Nephron progenitor cell (in vitro differentiated cells): Measurements from ENCODE around the gene PPP1R13L.
"Not testable (repeated sequence)": the region's sequence is repeated elsewhere in the genome, so short reads cannot be mapped to it uniquely, and the experiment has no call there.

ENCODE experiments used
- DNase-seq: peaks from one replicate; pipeline ENCODE4 v3.0.0; 2021
- H3K27ac Mint-ChIP-seq: 2 replicates; pipeline ENCODE4 v1.8.0; 2021; ENCODE audit warnings: mild to moderate bottlenecking, moderate library complexity, mixed read lengths
- H3K27me3 Mint-ChIP-seq: 2 replicates; pipeline ENCODE4 v1.8.0; 2021; ENCODE audit warnings: mild to moderate bottlenecking, low read depth, mixed read lengths; ENCODE audit not compliant: poor library complexity
- H3K36me3 Mint-ChIP-seq: 2 replicates; pipeline ENCODE4 v1.8.0; 2021; ENCODE audit warnings: low read depth, mixed read lengths
- H3K4me1 Mint-ChIP-seq: 2 replicates; pipeline ENCODE4 v1.8.0; 2021; ENCODE audit warnings: mixed read lengths
- H3K4me3 Mint-ChIP-seq: 2 replicates; pipeline ENCODE4 v1.8.0; 2021; ENCODE audit warnings: mild to moderate bottlenecking, moderate library complexity, mixed read lengths
- H3K9me3 Mint-ChIP-seq: 2 replicates; pipeline ENCODE4 v1.8.0; 2021; ENCODE audit warnings: mild to moderate bottlenecking, moderate library complexity, mixed read lengths
- CTCF ChIP-seq: fragments of 200-600 bp; sonication (generic); IDR thresholded peaks from 2 replicates; pipeline ENCODE4 v1.5.0; 2021; ENCODE audit warnings: antibody characterized with exemption

Gene PPP1R13L

GRCh38 chr19:45439569-45440258 lies 34.8 kb upstream of the PPP1R13L start:
- Mint-ChIP-seq H3K9me3 (no peaks in the 10 kb centered on the region), H3K27me3 (peaks cover 11% of the 10 kb centered on the region), H3K4me3 (peak overlapping the region; percentile 83), H3K4me1 (peaks cover 34% of the 10 kb centered on the region), H3K27ac (no peak overlapping the region), H3K36me3 (no peaks in the 10 kb centered on the region)
- DNase-seq, result peak; percentile 88
- TF ChIP-seq CTCF, result peak; percentile 99

GRCh38 chr19:45439190-45439568 lies 34.3 kb upstream of the PPP1R13L start:
- Mint-ChIP-seq H3K4me3 (peak overlapping the region; percentile 32), H3K9me3 (no peaks in the 10 kb centered on the region), H3K4me1 (peaks cover 29% of the 10 kb centered on the region), H3K36me3 (no peaks in the 10 kb centered on the region), H3K27ac (no peak overlapping the region), H3K27me3 (peaks cover 11% of the 10 kb centered on the region)
- no peak for TF ChIP-seq CTCF
- no peak for DNase-seq

GRCh38 chr19:45437328-45437727 lies 32.5 kb upstream of the PPP1R13L start:
- Mint-ChIP-seq H3K4me3 (no peak overlapping the region), H3K27me3 (peaks cover 23% of the 10 kb centered on the region), H3K9me3 (no peaks in the 10 kb centered on the region), H3K36me3 (no peaks in the 10 kb centered on the region), H3K27ac (no peak overlapping the region), H3K4me1 (peaks cover 15% of the 10 kb centered on the region)
- no peak for TF ChIP-seq CTCF
- no peak for DNase-seq

- H3K9me3 Mint-ChIP-seq, H3K27ac Mint-ChIP-seq, H3K4me3 Mint-ChIP-seq, DNase-seq, H3K4me1 Mint-ChIP-seq, H3K36me3 Mint-ChIP-seq: not testable (repeated sequence)
- peaks cover 53% of the 10 kb centered on the region for H3K27me3 Mint-ChIP-seq
These were observed 27.7 kb upstream of the PPP1R13L start for GRCh38 chr19:45432543-45432942.

GRCh38 chr19:45431008-45431407 lies 26.1 kb upstream of the PPP1R13L start:
- peak overlapping the region; percentile 59 for H3K27ac Mint-ChIP-seq
- DNase-seq, H3K4me3 Mint-ChIP-seq: not testable (repeated sequence)

GRCh38 chr19:45429896-45430295 lies 25.0 kb upstream of the PPP1R13L start:
- H3K36me3 Mint-ChIP-seq, H3K27ac Mint-ChIP-seq: not testable (repeated sequence)

More at GRCh38 chr19:45431008-45431407, 26.1 kb upstream of the PPP1R13L start:
- peaks cover 52% of the 10 kb centered on the region for H3K27me3 Mint-ChIP-seq
- not testable (repeated sequence) for H3K9me3 Mint-ChIP-seq, H3K4me1 Mint-ChIP-seq, H3K36me3 Mint-ChIP-seq

GRCh38 chr19:45428384-45429231 lies 23.7 kb upstream of the PPP1R13L start:
- peaks cover 47% of the 10 kb centered on the region for H3K27me3 Mint-ChIP-seq
- H3K36me3 Mint-ChIP-seq, result no peaks in the 10 kb centered on the region
- H3K4me1 Mint-ChIP-seq, result peaks cover 24% of the 10 kb centered on the region
- H3K27ac Mint-ChIP-seq, result no peak overlapping the region
- H3K4me3 Mint-ChIP-seq, result peak overlapping the region; percentile 90
- DNase-seq, result peak; percentile 73
- TF ChIP-seq CTCF, result peak; percentile 27
- no peaks in the 10 kb centered on the region for H3K9me3 Mint-ChIP-seq

More at GRCh38 chr19:45429896-45430295, 25.0 kb upstream of the PPP1R13L start:
- not testable (repeated sequence) for H3K9me3 Mint-ChIP-seq, DNase-seq, H3K4me3 Mint-ChIP-seq
- peaks cover 50% of the 10 kb centered on the region for H3K27me3 Mint-ChIP-seq
- peaks cover 11% of the 10 kb centered on the region for H3K4me1 Mint-ChIP-seq
